ENCODE measurements around the gene HMCN2.
A peak's percentile ranks its signal among the peaks of the same experiment; 100 is the strongest.

Gene HMCN2

DNA sequence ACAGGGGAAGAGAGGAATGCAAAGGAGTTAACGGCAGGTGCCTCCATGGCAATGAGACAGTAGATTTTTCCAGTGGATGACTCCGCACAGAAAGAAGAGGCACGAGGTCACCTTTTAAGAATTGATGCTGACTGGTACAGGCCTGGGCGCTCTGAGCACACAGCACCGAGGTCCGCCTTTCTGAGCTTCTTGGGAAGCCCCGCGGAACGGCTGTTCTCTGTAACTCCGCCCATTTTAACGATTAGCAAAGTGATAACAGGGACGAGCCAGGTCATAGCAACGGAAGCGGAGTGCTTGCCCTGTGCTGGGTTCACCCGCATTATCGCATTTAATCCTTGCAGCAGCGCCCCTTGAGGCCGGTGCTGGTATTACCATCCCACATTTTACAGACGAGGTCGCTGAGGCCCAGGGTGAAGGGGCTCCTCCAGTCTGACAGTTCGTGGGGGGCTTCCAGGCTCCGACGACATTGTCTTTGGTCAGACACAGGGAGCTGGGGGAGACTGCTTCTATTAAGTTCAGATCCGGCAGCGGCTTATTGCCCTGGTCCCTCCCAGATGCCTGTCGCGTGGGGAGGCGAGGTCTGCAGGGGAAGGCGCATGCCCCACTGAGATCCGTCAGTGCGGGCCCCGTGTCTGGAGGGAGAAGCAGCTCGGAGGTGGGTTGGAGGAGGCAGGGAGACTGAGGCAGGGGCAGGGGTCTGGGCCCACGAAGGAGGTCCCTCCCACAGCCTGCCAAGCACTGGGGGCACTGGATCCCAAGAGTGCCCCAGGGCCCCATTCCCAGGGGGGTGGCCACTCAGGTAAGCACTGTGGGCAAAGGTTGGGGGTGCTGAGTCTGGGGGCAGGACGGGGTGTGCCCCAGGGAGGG, 22.3 kb upstream of the HMCN2 start:
- H3K4me3 ChIP-seq (ENCODE audit: low read depth, low read length): no peak overlapping the region
- peak; percentile 22 for DNase-seq (ENCODE audit: low read depth, low spot score)
- peak; percentile 87 for TF ChIP-seq CTCF (IDR thresholded peaks at IDR 0.05; ENCODE audit: low read depth, low read length)
- in situ Hi-C loops (cut with HindIII; ENCODE audit: low sequenced_read_pairs): no loop called here

DNA sequence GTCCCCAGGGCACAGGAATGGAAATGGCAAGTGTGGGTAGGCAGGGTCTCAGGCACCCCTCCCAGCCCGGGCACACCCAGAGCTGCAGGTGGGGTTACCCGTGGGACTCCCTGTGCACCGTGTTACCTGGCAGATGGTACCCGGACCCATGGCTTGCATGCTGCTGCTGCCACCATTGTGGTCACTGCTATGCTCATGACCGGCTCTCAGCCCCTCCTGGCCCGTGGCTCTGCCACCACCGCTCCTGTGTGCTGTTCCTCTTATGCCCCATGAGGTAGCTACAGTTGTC, 21.7 kb upstream of the HMCN2 start:
- TF ChIP-seq CTCF (IDR thresholded peaks at IDR 0.05; ENCODE audit: low read depth, low read length): no peak
- no peak for DNase-seq (ENCODE audit: low read depth, low spot score)
- in situ Hi-C loops (cut with HindIII; ENCODE audit: low sequenced_read_pairs): no loop called here
- no peak overlapping the region for H3K4me3 ChIP-seq (ENCODE audit: low read depth, low read length)

GRCh38 chr9:130244548-130245165, 20.9 kb upstream of the HMCN2 start:
- in situ Hi-C loops (cut with HindIII; ENCODE audit: low sequenced_read_pairs): no loop called here
- TF ChIP-seq CTCF (IDR thresholded peaks at IDR 0.05; ENCODE audit: low read depth, low read length): no peak
- H3K4me3 ChIP-seq (ENCODE audit: low read depth, low read length): no peak overlapping the region

GRCh38 chr9:130245474-130245873, 20.1 kb upstream of the HMCN2 start:
- no peak for DNase-seq (ENCODE audit: low read depth, low spot score)
- no peak for TF ChIP-seq CTCF (IDR thresholded peaks at IDR 0.05; ENCODE audit: low read depth, low read length)
- no peak overlapping the region for H3K4me3 ChIP-seq (ENCODE audit: low read depth, low read length)
- in situ Hi-C loops (cut with HindIII; ENCODE audit: low sequenced_read_pairs): no loop called here

More at GRCh38 chr9:130244548-130245165, 20.9 kb upstream of the HMCN2 start:
- DNase-seq (ENCODE audit: low read depth, low spot score): no peak

GRCh38 chr9:130246126-130246525, 19.4 kb upstream of the HMCN2 start:
- no peak for DNase-seq (ENCODE audit: low read depth, low spot score)
- TF ChIP-seq CTCF (IDR thresholded peaks at IDR 0.05; ENCODE audit: low read depth, low read length): no peak
- no peak overlapping the region for H3K4me3 ChIP-seq (ENCODE audit: low read depth, low read length)
- in situ Hi-C loops (cut with HindIII; ENCODE audit: low sequenced_read_pairs): no loop called here

- H3K4me3 ChIP-seq (ENCODE audit: low read depth, low read length): no peak overlapping the region
- in situ Hi-C loops (cut with HindIII; ENCODE audit: low sequenced_read_pairs): no loop called here
- TF ChIP-seq CTCF (IDR thresholded peaks at IDR 0.05; ENCODE audit: low read depth, low read length): no peak
- DNase-seq (ENCODE audit: low read depth, low spot score): no peak
Measured at GRCh38 chr9:130254747-130255630, 10.6 kb upstream of the HMCN2 start.
